GM19372 (cell line): ENCODE data around the gene TMEM52.
"Not testable (repeated sequence)": the region's sequence is repeated elsewhere in the genome, so short reads cannot be mapped to it uniquely, and the experiment has no call there.

Experiments
- ATAC-seq: cut with Tn5 transposase; IDR thresholded peaks from one replicate; pipeline ENCODE4 v1.9.1; 2021; ENCODE audit warnings: mild to moderate bottlenecking, low read depth, moderate library complexity; ENCODE audit not compliant: unreplicated experiment

Gene TMEM52

GRCh38 chr1:1947493-1947892 is 28.4 kb upstream of the TMEM52 start:
- ATAC-seq: no peak

GRCh38 chr1:1946540-1946939 is 27.5 kb upstream of the TMEM52 start:
- no peak for ATAC-seq

- ATAC-seq: no peak
Observed at GRCh38 chr1:1945782-1946393, 26.8 kb upstream of the TMEM52 start.

DNA sequence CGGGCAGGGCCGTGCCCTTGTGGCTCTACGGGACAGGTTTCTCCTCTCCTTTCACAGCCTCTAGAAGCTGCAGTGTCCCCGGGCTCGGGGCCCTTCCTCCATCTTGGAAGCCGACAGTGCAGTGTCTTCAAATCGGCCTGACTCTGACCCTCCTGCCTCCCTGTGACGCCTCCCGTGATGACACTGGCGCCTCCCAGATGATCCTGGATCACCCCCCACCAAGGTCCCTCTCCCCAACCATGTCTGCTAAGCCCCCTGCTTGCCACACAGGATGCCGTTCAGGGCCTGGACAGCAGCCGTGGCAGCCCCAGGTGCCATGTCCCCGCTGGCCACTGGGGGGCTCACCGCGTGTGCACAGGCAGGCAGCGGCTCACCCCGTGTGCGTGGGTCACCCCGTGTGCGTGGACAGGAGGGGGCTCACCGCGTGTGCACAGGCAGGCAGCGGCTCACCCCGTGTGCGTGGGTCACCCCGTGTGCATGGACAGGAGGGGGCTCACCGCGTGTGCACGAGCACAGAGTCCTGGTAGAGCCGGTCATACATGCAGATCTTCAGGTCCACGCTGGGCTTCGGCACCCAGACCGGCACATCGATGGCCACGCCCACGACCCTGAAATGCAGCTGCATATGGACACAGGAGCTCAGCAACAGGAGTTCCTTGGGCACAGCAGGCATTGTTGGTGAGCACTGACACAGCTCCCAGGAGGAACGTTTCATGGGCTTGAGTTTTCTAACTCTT is 24.9 kb upstream of the TMEM52 start:
- no peak for ATAC-seq

GRCh38 chr1:1942753-1943656 is 23.9 kb upstream of the TMEM52 start:
- ATAC-seq: no peak

DNA sequence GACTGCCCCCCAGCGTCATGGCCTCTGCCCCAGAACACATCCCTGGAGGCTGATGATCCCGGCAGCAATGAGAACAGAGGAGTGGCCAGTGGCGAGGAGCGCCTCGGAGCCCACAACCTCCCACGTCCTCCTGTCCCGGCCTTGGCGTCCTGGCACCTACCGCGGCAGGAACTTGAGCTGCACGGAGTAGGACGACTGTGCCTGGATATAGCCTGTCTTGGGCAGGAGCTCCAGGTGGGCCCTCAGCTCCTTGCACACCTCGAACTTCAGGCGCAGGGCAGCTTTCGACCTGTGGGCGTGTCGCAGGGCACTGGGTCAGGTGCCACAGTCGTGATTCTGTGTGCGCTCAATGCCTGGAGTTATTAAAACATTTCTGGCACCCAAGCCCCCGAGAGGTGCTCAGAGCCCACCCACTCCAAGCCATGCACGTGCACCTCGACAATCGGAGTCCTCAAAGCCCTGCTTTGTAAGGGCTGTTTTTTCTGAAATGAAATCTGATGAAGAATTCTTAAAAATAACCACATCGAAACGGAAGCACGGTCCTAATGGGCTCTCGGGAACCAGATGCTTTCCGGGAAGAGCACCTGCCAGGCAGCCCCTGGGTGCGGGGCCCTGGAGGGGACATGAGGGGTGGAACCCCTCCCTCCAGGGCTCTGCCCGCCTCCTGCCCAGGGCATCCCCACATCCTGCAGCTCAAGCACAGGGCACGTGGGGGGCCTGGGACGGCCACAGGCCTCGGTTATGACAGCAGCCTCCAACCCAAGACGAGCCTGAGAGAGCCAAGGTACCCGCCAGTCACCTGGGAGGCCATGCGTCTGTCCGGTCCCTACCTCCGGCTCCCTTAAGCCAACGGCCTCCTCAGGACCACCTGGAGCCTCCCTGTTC is 23.0 kb upstream of the TMEM52 start:
- ATAC-seq: no peak

DNA sequence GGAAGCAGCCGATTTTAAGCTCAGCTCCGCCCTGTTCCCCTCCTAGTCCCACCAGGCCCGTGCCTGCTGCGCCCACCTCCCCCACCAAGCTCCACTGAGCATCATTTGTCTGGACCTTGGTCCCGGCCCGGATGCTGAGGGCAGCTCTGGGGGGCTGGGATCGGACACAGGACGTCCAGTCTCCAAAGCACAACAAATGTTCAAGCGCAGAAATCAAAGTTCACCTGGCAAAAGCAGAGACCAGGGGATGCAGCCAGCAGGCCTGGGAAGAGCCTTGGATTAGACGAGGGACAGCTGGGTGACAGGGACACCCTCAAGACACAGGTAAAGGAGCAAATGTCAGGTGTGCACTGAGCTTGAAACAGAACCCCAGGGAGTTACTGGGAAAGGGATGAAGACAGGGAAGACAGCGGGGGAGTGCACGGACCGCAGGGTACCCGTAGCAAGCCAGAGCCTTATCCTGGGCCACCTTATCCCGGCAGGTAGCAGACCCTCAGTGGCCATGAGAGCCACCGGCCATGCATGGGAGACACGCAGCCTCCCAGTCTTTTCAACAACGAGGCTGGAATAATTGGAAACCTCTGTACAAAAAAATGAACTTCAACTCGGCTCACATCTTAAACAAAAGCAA is 22.2 kb upstream of the TMEM52 start:
- no peak for ATAC-seq

DNA sequence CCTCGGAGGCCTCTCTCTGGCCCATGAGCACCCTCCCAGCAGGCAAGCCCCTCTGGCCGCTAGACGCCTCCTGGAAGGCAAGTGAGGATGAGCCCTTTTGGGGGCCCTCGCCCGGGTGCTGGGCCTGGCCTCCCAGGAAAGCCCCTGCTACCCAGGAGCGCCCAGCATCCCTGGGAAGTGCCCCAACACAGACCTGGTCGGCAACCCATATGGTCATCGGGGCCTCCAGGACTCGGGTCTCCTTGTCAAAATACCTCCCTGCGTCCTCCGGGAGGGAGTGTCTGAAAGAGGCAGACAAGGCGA is 21.0 kb upstream of the TMEM52 start:
- no peak for ATAC-seq

DNA sequence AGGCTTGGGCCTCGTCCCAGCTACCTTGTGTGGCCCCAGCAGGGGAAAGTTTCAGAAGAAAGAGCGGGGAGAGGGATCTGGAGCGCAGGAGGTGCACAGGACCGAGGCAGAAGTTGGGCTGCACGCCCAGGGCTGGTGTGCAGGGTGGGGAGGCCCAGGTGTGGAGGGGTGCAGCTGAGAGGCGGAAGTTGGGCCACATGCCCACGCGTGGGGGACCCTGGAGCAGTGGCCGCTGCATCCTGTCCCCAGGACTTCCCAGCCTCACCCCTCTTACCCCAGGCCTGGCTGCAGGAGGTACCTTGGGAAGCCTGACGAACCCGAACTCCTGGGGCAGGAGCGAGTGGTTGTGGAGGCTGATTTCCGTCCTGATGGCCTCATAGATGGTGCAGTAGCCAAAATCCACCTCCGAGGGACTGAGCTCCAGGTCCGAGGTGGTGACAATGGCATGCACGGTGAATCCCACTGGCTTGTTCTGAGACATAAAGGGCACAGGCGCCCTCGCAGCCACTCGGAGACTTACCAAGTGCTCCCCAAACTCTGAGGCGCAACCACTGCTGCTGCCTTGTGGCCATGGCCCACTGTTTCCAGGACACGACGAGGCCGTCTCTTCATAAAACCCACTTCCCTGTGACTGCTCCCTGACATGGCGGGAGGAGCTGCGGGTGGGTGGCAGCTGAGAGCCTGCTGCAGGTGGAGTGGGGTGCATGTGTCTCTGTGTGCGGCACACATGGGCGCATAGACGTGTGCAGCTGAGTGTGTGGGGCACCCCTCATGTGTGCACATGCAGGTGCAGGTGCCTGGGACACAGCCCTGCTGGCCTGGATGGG is 20.4 kb upstream of the TMEM52 start:
- no peak for ATAC-seq

DNA sequence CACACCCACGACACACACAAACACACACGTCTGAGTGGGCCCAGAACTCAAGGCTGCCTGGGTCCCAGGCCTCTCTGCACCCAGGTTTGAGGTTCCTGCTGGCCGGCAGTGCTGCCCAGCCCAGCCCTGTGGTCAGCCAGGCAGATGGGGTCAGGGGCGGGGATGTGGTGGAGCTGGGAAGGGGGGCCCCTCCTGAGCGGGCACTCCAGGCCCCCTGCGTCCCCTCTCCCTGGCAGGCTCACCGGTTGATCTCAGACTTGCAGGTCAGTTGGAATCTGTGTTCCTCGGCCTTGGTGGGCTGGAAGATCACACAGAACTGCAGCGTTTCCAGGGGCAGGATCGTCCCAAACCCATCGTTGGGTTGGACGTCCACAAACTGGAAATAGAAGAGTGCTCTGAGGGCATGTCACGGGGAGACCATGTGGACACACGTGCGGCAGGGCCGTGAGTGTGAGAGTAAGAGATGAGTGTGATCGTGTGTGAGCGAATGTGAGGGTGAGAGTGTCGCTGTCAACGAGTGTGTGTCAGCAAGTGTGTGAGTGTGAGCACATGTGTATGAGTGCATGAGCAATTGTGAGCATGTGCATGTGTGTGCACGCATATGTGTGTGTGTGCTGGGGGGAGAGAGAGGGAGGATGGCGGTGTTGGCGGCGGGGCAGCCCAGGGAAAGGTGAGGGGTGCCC is 19.7 kb upstream of the TMEM52 start:
- ATAC-seq: no peak

- no peak for ATAC-seq
Observed at GRCh38 chr1:1938276-1938573, 19.1 kb upstream of the TMEM52 start.

- ATAC-seq: no peak
Observed at GRCh38 chr1:1937549-1938275, 18.6 kb upstream of the TMEM52 start.

- no peak for ATAC-seq
Observed at GRCh38 chr1:1937061-1937460, 18.0 kb upstream of the TMEM52 start.

DNA sequence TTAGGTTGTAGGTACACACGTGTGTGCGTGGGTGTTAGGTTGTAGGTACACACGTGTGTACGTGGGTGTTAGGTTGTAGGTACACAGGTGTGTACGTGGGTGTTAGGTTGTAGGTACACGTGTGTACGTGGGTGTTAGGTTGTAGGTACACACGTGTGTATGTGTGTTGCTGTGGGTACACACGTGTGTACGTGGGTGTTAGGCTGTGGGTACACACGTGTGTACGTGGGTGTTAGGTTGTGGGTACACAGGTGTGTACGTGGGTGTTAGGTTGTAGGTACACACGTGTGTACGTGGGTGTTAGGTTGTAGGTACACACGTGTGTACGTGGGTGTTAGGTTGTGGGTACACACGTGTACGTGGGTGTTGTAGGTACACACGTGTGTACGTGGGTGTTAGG is 15.8 kb upstream of the TMEM52 start:
- not testable (repeated sequence) for ATAC-seq

DNA sequence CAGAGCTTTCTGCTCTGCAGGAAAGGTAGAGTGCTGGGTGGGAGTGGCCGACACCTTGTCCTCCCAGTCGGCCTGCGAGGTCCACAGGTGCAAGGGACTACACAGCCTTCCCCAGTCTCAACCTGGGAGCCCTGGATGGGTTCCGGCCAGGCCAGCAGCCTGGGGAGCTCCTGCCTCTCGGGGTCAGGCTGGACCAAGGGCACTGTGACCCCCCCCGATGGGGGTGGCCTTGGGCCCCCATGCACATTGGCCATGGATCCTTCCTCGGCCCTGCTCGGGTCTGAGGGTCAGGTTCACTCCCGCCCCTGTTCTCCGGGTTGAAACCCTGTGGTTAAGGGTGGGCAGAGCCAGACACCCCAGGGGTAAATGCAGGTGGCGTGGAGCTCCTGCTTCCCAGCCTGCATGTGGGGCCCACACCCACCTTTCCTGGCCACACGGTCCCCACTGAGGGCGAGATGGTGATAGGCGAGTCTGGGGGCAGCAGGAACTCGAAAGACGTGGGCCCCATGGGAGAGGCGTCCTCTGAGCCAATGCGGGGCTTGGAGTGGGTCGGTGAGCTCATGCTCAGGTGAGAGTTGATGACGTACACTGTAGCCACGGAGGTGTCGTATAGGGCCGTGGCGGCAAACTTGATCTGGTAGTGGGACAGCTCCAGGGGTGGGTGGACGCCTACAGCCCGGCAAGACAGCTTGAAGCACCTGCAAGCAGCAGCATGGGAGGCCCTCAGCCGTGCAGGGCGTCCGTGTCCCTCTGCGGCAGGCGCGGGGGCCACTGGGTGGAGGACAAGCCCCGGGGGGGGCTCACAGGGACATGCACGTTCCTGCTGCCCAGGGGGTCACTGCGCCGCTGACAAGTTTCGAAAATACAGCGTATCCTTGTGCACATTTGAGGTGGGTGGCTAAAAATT is 10.8 kb upstream of the TMEM52 start:
- ATAC-seq: no peak

- ATAC-seq: no peak
Observed at GRCh38 chr1:1929102-1929638, 10.1 kb upstream of the TMEM52 start.
